SK-N-SH treated with all-trans-retinoic acid at 6 μM for 48 hours (cell line): Measurements from ENCODE around the gene SGSM1.

ENCODE experiments used
- ATAC-seq: fragments of 200-7000 bp; cut with Tn5 transposase; 3 replicates; pipeline ENCODE4 v1.9.1; 2020; ENCODE audit warnings: mild to moderate bottlenecking, moderate library complexity
- ARNTL ChIP-seq: fragments of 450-650 bp; formaldehyde crosslinking; IDR thresholded peaks from 2 replicates; pipeline ENCODE4 v1.5.0; 2020; ENCODE audit warnings: low read depth, mild to moderate bottlenecking, moderate library complexity, borderline replicate concordance
- BACH2 ChIP-seq: fragments of 250-450 bp; sonication (Bioruptor Pico); IDR thresholded peaks from 2 replicates; pipeline ENCODE4 v1.9.0; 2021; ENCODE audit warnings: mild to moderate bottlenecking, borderline replicate concordance
- CSDC2 ChIP-seq: fragments of 250-450 bp; sonication (Bioruptor Pico); IDR thresholded peaks from 2 replicates; pipeline ENCODE4 v1.5.0; 2020; ENCODE audit warnings: mild to moderate bottlenecking, moderate library complexity
- ESRRG ChIP-seq: fragments of 250-450 bp; sonication (Bioruptor Pico); IDR thresholded peaks from 2 replicates; pipeline ENCODE4 v1.6.1; 2021; ENCODE audit warnings: mild to moderate bottlenecking
- GLIS3 ChIP-seq: fragments of 250-450 bp; sonication (Bioruptor Pico); IDR thresholded peaks from 2 replicates; pipeline ENCODE4 v1.5.0; 2020; ENCODE audit warnings: mild to moderate bottlenecking, moderate library complexity
- ISL1 ChIP-seq: fragments of 250-450 bp; sonication (Bioruptor Pico); IDR thresholded peaks from 2 replicates; pipeline ENCODE4 v2.1.2; 2022; ENCODE audit warnings: mild to moderate bottlenecking, moderate library complexity
- OSR1 ChIP-seq: fragments of 250-450 bp; sonication (Bioruptor Pico); IDR thresholded peaks from 2 replicates; pipeline ENCODE4 v1.8.0; 2022; ENCODE audit warnings: moderate library complexity, mild to moderate bottlenecking, inconsistent platforms
- RARB ChIP-seq: fragments of 250-450 bp; sonication (Bioruptor Pico); IDR thresholded peaks from 2 replicates; pipeline ENCODE4 v1.8.0; 2021; ENCODE audit warnings: mild to moderate bottlenecking, moderate library complexity
- SNAI2 ChIP-seq: fragments of 250-450 bp; sonication (Bioruptor Pico); IDR thresholded peaks from 2 replicates; pipeline ENCODE4 v1.5.0; 2020; ENCODE audit warnings: mild to moderate bottlenecking, moderate library complexity
- TCF4 ChIP-seq: fragments of 250-450 bp; sonication (Bioruptor Pico); IDR thresholded peaks from 2 replicates; pipeline ENCODE4 v1.8.0; 2021; ENCODE audit warnings: mild to moderate bottlenecking, moderate library complexity, borderline replicate concordance
- TOX ChIP-seq: fragments of 250-450 bp; sonication (Bioruptor Pico); IDR thresholded peaks from 2 replicates; pipeline ENCODE4 v1.8.0; 2021; ENCODE audit warnings: mild to moderate bottlenecking, moderate library complexity, borderline replicate concordance
- TSHZ2 ChIP-seq: fragments of 250-450 bp; sonication (Bioruptor Pico); IDR thresholded peaks from 2 replicates; pipeline ENCODE4 v1.5.0; 2020; ENCODE audit warnings: mild to moderate bottlenecking, moderate library complexity
- ZC3H10 ChIP-seq: fragments of 250-450 bp; sonication (Bioruptor Pico); IDR thresholded peaks from 2 replicates; pipeline ENCODE4 v1.5.1; 2021; ENCODE audit warnings: mild to moderate bottlenecking, moderate library complexity
- ZFP3 ChIP-seq: fragments of 250-450 bp; sonication (Bioruptor Pico); IDR thresholded peaks from 2 replicates; pipeline ENCODE4 v1.5.0; 2020; ENCODE audit warnings: mild to moderate bottlenecking, moderate library complexity
- ZFP30 ChIP-seq: fragments of 450-650 bp; formaldehyde crosslinking; IDR thresholded peaks from 2 replicates; pipeline ENCODE4 v1.5.0; 2022; ENCODE audit warnings: mild to moderate bottlenecking, moderate library complexity
- ZNF565 ChIP-seq: fragments of 450-650 bp; formaldehyde crosslinking; conservative IDR thresholded peaks from 2 replicates; pipeline ENCODE4 v1.5.0; 2020; ENCODE audit warnings: low read depth, mild to moderate bottlenecking, moderate library complexity
- ZNF70 ChIP-seq: fragments of 450-650 bp; formaldehyde crosslinking; IDR thresholded peaks from 2 replicates; pipeline ENCODE4 v1.5.0; 2020; ENCODE audit warnings: mild to moderate bottlenecking, moderate library complexity
- ZNF8 ChIP-seq: fragments of 450-650 bp; formaldehyde crosslinking; IDR thresholded peaks from 2 replicates; pipeline ENCODE4 v1.5.0; 2020; ENCODE audit warnings: mild to moderate bottlenecking, moderate library complexity
- TF ChIP-seq, protein P1 (sequence below): fragments of 250-450 bp; sonication (Bioruptor Pico); IDR thresholded peaks from 2 replicates; pipeline ENCODE4 v1.8.0; 2021; ENCODE audit warnings: low read depth, mild to moderate bottlenecking, moderate library complexity, borderline replicate concordance
- TF ChIP-seq, protein P2 (sequence below): fragments of 250-450 bp; sonication (Bioruptor Pico); IDR thresholded peaks from 2 replicates; pipeline ENCODE4 v1.8.0; 2020; ENCODE audit warnings: mild to moderate bottlenecking, moderate library complexity, borderline replicate concordance

SGSM1 gene

GRCh38 chr22:24801901-24802465 is 4.0 kb upstream of the SGSM1 start:
- ATAC-seq = no peak
- TF ChIP-seq BACH2 (CRISPR knock-in tag) (no peak), ISL1 (CRISPR knock-in tag) (no peak), ZNF8 (no peak), ZFP30 (CRISPR knock-in tag) (no peak), TOX (CRISPR knock-in tag) (no peak), SNAI2 (CRISPR knock-in tag) (no peak), ZFP3 (CRISPR knock-in tag) (no peak), TSHZ2 (CRISPR knock-in tag) (no peak), OSR1 (CRISPR knock-in tag) (no peak), CSDC2 (no peak), ARNTL (CRISPR knock-in tag) (no peak)
- TF ChIP-seq, protein P1, sequence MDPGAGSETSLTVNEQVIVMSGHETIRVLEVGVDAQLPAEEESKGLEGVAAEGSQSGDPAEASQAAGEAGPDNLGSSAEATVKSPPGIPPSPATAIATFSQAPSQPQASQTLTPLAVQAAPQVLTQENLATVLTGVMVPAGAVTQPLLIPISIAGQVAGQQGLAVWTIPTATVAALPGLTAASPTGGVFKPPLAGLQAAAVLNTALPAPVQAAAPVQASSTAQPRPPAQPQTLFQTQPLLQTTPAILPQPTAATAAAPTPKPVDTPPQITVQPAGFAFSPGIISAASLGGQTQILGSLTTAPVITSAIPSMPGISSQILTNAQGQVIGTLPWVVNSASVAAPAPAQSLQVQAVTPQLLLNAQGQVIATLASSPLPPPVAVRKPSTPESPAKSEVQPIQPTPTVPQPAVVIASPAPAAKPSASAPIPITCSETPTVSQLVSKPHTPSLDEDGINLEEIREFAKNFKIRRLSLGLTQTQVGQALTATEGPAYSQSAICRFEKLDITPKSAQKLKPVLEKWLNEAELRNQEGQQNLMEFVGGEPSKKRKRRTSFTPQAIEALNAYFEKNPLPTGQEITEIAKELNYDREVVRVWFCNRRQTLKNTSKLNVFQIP (CRISPR knock-in tag) = no peak
- TF ChIP-seq, protein P2, sequence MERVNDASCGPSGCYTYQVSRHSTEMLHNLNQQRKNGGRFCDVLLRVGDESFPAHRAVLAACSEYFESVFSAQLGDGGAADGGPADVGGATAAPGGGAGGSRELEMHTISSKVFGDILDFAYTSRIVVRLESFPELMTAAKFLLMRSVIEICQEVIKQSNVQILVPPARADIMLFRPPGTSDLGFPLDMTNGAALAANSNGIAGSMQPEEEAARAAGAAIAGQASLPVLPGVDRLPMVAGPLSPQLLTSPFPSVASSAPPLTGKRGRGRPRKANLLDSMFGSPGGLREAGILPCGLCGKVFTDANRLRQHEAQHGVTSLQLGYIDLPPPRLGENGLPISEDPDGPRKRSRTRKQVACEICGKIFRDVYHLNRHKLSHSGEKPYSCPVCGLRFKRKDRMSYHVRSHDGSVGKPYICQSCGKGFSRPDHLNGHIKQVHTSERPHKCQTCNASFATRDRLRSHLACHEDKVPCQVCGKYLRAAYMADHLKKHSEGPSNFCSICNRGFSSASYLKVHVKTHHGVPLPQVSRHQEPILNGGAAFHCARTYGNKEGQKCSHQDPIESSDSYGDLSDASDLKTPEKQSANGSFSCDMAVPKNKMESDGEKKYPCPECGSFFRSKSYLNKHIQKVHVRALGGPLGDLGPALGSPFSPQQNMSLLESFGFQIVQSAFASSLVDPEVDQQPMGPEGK (CRISPR knock-in tag) = no peak
- TF ChIP-seq, all 23 proteins: peak for 0

DNA sequence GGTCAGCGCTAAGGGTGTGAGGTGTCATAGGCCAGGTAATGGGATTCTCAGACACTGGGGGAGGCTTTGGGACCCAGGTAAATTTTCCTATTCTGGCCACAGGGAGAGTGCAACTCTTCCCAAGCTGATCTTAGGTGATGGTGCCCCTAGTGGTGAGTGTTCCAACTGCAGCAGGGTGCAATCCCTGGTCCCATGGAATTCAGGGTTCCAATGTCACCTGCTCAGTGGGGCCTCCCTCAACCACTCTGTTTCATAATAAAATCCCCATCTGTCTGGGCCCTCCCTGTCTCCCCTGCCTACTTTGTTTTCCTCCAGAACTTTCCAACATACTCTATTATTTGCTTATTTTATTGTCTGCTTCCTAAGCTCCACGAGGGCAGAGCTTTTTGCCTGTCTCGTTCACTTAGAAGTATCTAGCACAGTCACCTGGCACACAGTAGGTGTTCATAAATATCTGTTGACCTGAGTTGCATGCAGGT is 2.9 kb upstream of the SGSM1 start:
- peak; percentile 77 for ATAC-seq
- TF ChIP-seq ZNF565 (CRISPR knock-in tag) (no peak), OSR1 (CRISPR knock-in tag) (no peak), TCF4 (CRISPR knock-in tag) (no peak), BACH2 (CRISPR knock-in tag) (no peak), RARB (CRISPR knock-in tag) (no peak), ESRRG (no peak), TOX (CRISPR knock-in tag) (no peak), ZC3H10 (CRISPR knock-in tag) (no peak), ZNF70 (CRISPR knock-in tag) (no peak), GLIS3 (no peak)
- TF ChIP-seq, protein P1 (CRISPR knock-in tag) = no peak

- no peak for TF ChIP-seq ESRRG
- TF ChIP-seq SNAI2 (CRISPR knock-in tag) = no peak
- TF ChIP-seq ZNF565 (CRISPR knock-in tag) = no peak
- no peak for TF ChIP-seq ISL1 (CRISPR knock-in tag)
- no peak for TF ChIP-seq ZFP30 (CRISPR knock-in tag)
- TF ChIP-seq RARB (CRISPR knock-in tag) = no peak
- TF ChIP-seq ARNTL (CRISPR knock-in tag) = no peak
- TF ChIP-seq TOX (CRISPR knock-in tag) = no peak
- TF ChIP-seq ZFP3 (CRISPR knock-in tag) = no peak
- TF ChIP-seq GLIS3 = no peak
- no peak for TF ChIP-seq ZNF70 (CRISPR knock-in tag)
- no peak for TF ChIP-seq CSDC2
- TF ChIP-seq TSHZ2 (CRISPR knock-in tag) = no peak
- TF ChIP-seq, protein P1 (CRISPR knock-in tag) = no peak
- TF ChIP-seq, protein P2 (CRISPR knock-in tag) = no peak
- TF ChIP-seq OSR1 (CRISPR knock-in tag) = no peak
- no peak for ATAC-seq
Observed at GRCh38 chr22:24806663-24807001, 621 bp downstream of the SGSM1 start.
